ENCODE data around the gene PTGES3.

DNA sequence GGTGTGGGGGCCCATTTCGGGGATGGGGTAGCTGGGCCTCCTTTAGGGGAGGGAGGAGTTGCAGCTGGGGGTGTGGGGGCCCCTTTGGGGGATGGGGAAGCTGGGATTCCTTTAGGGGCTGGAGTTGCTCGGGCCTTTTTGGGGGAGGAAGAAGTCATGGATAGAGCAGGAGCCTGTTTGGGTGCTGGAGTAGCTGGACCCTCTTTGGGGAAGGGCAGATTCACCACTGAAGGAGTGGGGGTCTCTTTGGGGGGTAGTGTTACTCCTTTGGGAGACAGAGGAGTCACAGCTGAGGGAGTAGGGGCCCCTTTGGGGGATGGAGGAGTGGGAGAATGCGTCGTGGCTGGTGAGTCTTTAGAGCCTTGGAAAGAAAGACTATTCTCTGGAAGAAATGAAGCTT, 30.6 kb upstream of the PTGES3 start:
- TF ChIP-seq, protein P1, sequence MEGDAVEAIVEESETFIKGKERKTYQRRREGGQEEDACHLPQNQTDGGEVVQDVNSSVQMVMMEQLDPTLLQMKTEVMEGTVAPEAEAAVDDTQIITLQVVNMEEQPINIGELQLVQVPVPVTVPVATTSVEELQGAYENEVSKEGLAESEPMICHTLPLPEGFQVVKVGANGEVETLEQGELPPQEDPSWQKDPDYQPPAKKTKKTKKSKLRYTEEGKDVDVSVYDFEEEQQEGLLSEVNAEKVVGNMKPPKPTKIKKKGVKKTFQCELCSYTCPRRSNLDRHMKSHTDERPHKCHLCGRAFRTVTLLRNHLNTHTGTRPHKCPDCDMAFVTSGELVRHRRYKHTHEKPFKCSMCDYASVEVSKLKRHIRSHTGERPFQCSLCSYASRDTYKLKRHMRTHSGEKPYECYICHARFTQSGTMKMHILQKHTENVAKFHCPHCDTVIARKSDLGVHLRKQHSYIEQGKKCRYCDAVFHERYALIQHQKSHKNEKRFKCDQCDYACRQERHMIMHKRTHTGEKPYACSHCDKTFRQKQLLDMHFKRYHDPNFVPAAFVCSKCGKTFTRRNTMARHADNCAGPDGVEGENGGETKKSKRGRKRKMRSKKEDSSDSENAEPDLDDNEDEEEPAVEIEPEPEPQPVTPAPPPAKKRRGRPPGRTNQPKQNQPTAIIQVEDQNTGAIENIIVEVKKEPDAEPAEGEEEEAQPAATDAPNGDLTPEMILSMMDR (IDR thresholded peaks at IDR 0.05 in 4 of 5, conservative IDR thresholded peaks at IDR 0.05 in 1 of 5), result no peak
- no peak for TF ChIP-seq POLR2A (IDR thresholded peaks at IDR 0.05)
